GM18520 (cell line): ENCODE measurements around the gene PRPF31.

Experiments
- ATAC-seq: cut with Tn5 transposase; IDR thresholded peaks from one replicate; pipeline ENCODE4 v1.9.1; 2021; ENCODE audit not compliant: unreplicated experiment

The PRPF31 gene

DNA sequence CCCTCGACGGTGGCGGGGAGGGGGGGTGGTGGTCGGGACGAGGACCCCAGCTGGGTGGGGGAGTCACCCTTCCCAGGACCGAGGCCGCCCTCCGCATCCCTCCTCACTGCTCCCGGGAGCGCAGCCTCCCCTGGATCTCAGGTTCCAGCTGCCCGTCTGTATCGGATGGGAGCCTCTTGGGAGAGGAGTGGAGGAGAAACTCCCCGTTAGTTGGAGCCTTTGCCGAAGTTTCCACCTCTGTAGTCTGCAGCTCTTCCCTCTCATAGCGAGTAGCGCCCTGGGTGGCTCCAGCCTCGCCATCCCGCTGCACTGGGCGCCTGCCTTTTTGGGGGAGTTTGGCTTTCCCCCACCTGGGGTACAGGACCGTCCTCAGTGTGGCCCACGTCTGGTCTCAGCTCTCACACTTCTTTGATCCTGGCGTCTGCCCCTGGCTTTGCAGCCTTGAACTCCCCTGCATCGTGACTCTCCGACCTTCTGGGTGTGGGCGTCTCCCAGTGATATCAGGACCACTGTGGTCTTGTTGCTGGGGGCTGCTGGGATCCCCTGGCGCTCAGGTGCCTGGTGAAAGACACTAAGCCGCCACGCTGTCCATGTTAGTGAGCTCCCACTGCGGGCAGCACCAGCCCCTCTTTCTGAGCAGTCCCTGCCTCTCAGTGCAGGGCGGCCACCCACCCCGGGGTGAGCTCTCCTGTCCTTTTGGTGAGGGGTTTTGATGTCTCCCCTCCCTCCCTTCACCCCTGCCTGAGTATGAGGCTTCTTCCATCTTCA is 23.1 kb downstream of the PRPF31 start:
- ATAC-seq = no peak

DNA sequence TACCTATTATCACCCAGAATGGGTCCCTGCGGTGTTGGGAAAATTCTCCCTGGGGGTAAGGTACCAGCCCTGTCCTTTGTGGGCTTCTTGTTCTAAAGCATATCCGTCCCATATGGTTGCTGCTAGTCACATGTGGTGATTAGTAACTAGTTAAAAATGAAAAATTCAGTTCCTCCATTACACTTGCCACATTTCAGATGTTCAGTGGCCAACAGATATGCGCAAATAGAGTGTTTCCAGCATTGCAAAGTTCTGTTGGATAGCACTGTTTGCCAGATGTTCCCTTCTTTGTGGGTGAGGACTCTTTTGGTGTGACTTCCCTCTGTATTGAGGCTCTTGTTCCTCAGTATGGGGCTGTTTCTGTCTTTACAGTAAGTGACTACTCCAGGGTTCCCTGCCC is 25.8 kb downstream of the PRPF31 start:
- ATAC-seq = no peak

DNA sequence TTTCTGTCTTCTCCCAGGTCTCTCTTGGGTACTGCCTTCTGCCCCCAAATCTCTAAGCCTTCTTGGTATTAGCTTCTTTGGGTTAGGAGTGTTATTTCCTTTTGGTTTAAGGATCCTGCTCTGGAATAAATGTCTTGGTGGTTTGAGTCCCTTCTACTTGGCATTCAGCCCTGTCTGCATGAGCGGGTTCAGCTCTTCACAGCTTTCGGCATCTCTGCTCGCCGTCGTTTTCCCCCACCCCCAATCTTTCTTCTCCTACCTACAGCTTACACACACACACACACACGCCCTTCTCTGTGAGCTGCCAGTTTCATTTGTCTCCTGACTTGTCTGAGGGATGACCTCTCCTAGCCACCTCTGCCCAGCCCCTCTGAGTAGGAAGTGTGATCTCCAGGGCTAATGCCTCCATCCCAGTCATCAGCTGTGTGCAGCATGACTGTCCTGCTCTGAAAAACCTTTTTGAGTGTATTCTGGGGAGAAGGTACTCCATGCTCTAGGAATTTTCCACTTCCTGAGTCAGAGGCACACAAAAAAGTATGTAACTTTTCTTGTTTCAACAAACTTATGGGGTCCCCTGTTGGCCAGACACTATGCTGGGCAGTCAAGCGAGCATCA is 26.7 kb downstream of the PRPF31 start:
- ATAC-seq = no peak

DNA sequence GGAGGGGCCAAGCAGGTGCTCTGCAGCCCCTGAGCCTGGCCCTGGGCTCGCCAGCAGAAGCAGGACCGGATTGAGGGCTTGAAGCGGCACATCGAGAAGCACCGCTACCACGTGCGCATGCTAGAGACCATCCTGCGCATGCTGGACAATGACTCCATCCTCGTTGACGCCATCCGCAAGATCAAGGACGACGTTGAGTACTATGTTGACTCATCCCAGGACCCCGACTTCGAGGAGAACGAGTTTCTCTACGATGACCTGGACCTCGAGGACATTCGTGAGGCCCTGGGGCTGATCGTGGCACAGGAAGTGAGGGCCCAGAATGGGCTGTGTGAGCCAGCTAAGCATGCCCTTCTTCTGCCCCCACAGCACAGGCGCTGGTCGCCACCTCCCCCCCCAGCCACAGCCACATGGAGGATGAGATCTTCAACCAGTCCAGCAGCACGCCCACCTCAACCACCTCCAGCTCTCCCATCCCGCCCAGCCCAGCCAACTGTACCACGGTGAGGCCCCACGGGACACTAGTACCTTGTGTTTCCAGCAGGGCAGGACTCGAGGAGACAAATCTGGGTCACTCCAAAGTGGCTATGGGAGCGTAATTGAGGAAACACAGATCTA is 30.1 kb downstream of the PRPF31 start:
- no peak for ATAC-seq

DNA sequence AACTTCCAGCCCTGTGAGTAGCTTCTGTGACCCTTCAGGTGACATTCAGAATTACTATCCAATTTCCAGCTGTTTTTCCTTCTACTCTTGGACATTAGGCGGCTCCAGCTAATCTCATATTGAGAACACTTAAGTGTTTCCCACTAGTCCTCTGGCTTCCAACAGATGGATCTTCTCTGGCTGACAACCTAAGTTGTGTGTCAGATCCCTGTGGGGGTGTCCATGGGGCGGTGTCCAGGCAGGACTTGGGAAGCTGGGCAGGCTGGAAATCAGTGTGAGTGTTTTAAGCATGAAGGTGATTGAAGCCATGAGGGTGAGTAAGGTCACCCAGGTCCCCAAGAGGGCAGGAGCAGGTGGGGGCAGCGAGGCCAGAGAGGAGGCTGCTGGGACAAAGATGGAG is 32.1 kb downstream of the PRPF31 start:
- no peak for ATAC-seq

DNA sequence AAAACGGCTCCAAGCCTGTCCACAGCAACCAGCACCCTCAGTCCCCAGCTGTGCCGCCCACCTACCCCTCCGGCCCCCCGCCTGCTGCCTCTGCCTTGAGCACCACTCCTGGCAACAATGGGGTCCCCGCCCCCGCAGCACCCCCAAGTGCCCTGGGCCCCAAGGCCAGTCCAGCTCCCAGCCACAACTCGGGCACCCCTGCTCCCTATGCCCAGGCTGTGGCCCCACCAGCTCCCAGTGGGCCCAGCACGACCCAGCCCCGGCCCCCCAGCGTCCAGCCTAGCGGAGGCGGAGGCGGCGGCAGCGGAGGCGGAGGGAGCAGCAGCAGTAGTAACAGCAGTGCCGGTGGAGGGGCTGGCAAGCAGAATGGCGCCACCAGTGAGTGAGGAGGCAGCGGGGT is 32.6 kb downstream of the PRPF31 start:
- no peak for ATAC-seq

DNA sequence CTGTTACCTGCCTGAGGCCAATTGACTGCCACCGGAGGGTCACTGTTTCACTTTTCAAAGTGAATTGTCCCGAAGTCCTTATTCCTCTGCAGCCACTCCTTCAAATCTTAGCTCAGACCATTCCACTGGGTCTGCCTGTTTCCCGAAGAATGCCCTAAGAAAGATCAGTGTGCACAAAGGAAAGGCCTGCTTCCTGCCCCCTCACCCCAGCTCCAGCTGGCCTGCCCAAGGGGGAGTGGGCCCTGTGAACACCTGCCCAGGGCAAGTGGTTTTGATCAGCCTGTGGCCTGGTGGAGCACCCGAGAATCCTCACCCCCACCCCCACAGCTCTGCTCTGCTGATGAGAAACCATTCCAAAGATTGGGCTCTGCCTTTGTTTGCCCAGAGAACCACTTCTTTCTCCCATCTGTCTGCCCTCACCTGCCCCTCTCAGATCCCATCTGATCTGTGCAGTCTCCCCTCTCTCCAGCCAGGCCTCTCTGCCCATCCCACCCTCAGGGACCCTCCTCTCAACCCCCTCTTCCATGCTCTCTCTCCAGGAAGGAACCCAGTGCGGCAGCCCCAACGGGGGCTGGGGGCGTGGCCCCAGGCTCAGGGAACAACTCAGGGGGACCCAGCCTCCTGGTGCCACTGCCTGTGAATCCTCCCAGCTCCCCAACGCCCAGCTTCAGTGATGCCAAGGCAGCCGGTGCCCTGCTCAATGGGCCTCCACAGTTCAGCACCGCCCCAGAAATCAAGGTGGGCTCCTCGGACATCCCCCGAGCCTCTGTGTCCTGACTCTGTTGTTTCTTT is 33.7 kb downstream of the PRPF31 start:
- ATAC-seq = no peak

DNA sequence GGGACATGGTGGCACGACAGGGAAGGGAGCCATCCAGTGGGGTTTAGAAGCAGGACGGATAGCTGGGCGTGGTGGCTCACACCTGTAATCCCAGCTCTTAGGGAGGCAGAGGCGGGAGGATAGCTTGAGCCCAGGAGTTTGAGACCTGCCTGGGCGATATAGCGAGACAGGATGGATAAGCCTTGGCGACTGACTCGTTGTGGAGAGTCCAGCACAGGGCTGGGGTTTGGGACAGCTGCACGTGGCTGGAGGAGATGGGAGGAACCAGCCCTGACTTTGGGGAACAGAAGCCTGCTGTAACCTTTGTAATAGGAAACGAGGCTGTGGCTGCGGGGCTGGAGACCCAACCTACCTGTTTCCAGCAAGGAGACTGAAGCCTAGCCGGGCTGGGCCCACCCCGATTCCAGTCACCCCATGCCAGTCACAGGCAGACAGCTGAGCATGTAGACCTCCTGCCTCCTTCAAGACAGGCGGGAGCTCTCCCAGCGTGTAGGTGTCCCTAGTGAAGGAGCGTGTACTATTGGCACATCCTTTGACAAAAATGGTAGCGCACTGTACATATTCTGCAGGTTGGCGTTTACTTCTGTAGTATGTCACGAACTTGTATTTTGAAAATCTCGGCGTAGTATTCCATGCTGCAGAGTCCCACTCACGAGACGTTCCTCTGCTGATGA is 35.9 kb downstream of the PRPF31 start:
- no peak for ATAC-seq

DNA sequence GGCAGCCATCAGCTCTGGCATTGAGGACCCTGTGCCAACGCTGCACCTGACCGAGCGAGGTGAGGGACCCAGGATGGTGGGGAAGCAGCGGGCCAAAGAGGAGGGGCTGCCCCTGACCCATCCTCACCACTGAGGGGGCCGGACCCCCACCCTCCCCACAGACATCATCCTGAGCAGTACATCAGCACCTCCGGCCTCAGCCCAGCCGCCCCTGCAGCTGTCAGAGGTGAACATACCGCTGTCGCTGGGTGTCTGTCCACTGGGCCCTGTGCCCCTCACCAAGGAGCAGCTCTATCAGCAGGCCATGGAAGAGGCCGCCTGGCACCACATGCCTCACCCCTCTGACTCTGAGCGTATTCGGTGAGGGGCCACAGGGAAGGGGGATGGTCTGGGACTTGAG is 36.7 kb downstream of the PRPF31 start:
- no peak for ATAC-seq

DNA sequence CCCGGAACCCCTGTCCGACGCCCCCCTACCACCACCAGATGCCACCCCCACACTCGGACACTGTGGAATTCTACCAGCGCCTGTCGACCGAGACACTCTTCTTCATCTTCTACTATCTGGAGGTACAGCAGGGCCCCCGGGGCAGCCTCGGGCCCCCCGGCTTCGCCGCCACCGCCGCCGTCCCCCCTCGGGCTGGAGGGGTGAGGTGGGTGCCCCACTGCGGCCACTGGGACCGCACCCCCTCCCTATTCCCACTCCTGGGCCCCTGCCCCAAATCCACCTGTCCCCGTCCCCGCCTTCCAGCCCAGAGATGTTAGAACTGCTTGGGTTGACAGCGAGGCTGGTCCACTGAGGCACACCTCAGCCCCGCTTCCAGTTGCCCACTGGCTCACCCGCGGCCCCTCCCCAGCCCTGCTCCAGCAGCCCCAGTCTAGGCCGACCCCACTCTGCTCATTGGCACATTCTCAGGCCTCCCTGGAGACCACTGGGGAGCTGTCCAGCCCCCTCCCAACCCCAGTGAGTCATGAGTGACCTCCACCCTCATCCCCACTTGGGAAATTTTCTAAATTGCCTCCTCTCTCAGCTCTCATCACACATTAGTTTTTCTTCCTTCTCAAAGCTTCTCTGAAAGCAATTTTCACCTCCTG is 37.4 kb downstream of the PRPF31 start:
- no peak for ATAC-seq

DNA sequence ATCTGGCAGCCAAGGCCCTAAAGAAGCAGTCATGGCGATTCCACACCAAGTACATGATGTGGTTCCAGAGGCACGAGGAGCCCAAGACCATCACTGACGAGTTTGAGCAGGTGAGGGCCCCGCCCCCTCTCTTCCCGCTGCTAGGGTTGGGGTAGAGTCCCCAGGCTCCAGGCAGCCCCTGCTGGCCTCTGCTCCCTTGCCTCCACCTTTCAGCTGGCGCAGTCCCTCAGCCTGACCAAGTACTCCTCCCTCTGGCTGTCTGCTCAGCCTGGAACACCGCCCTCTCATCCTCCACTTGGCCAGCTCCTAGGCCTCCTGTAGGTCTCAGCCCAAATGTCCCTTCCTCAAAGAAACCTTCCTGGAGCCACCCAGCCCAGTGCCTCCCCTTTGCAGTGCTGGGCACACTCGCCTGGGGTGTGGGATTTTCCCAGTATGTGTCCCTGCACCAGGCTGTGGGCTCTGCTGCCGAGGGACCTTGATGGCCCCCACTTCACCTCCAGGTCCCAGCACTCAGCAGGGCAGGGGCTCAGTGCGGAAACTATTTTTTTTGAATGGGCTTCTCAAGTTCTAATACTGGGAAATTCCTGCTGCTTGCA is 38.3 kb downstream of the PRPF31 start:
- ATAC-seq = no peak

DNA sequence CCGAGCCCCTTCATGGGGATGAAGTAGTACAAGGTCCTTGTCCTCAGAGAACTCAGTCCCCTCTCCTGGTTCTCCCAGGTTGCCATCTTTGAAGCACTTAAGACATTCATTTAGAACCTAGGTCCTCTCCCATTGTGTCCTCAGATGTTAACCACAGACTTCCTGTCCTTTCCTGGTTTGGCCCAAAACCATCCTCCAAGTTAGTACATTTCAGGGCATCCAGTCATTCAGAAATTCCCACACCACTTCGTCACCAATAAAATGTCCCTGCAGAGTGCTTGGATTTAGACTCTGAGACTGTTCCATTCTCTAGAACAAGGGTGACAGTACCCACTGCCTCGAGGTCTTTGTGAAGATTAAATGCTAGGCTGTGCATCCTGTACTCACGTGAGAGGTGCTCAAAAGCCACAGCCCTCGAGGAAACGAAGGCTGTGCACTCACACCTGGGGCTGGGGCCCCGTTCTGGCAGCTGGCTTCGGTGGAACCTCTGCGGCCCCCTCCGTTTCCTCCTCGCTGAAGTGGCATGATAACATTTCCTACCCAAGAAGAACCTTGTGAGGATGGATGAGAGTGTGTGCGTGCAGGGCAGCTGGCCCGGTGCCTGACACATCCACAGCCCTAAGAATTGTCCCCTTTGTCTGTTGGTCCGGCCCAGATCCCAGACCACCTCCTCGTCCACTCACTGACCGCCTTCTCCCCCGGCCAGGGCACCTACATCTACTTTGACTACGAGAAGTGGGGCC is 39.2 kb downstream of the PRPF31 start:
- no peak for ATAC-seq

DNA sequence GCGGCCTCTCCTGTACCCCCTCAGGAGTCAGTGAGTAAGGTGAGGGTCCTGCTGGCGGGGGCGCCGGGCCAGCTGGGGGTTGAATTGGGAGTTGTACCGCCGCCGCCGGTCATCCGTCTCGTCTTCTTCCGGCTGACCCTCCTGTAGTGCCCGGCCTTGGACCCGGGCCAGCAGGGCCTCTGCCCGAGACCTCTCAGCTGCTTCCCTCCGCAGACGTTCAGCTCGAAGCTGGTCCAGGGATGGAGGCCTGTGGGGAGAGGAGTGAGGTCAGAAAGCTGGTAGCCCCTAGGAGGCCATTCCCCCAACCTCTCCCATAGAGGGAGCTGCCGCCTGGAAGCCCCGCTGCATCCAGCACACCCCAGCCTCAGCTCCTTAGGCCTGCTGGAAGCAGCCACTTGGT is 40.1 kb downstream of the PRPF31 start:
- no peak for ATAC-seq

DNA sequence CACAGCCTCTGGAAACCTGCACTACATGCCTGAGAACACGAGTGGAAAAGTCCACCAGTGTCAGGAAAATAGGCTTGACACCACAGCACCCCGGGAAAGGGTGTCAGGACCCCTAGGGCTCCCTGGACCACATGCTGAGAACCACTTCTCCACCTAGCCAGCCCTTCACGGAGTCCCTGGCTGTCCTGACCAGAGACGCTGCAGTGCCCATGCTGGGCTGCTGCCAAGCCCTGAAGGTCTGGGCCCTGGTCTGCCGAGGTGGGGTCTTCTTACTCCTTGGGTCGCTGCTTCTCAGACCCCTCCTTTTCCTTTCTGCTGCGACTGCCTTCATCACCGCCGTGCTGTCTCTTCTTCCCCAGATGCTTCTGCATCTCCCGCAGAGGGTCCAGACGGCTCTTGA is 40.9 kb downstream of the PRPF31 start:
- no peak for ATAC-seq

DNA sequence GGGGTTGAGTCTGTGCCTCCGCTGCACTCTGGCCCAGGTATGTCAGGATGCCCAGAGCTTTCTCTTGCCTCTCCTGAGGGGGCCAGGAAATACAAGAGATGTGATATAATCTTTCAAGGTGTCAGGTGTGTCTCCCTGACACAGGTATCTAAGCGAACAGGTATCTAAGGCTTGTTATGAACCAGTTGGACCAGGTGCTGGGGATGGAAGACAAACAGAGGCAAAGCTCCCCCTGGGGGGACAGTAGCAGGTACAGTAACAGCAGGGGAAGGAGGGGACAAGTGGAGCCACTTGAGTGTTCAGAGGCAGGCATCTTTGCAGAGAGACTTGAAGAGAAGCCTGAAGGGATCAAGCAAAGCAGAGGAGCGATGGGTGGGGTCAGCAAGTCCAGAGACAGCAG is 41.4 kb downstream of the PRPF31 start:
- no peak for ATAC-seq

DNA sequence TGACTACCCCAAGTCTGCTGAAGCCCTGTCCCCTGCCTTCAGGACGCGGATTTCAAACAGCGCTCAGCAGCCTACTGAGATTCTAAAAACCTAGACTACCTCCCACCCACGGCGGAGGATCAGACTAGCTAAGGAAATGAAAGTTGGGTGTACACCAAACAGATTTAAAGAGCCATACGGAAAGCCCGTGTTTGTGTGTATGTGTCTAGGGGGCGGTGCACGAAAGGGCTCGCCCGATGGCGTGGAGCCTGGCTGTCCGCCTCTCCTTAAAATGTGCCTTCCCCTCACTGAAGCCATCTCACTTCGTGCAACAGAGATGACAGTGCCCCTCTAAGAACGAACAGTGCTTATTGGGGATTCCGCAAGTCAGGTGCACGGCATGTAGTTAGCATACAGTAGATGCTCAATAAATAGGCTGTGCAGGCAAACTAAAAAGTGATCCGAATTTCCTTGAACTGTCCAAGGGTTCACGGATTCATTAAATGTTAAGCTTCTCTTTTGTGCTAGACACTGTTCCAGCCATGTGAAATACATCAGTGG is 43.3 kb downstream of the PRPF31 start:
- ATAC-seq = no peak

DNA sequence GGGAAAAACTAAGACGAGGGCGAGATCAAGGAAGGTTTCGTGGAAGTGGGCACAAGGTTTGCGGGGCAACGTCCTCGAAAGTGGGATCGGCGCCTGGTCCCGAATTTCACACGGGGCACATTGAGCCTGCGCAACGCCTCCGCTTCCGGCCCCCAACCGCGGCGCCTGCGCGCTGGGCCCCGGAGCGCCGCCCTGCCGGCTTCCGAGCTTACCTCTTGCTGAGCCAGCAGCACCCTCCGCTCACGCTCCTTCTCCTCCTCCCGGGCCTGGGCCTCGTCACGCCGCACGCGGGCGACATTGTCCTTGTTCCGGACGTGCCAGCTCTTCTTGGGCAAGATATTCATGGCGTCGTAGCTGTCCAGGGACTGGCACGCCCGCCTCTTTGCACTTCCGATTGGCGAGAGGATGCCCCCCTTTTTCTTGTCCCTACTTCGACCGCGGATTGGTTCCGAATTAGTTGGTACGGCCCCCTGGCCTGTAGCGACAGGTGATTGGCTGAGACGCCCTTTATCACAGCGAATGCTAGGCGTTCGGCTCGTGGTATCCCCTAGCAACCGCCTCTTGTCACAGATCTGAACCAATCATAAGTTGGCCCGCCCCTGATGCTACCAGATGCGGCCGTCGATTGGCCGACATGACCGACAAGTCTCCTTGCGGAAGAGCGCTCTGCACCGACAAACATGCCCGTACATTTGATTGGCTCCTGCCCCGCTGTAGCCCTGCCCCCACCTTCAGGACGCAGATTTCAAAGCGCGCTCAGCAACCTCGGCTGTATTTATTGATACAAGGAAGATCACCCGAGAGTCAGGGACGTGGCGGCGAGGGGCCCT is 44.0 kb downstream of the PRPF31 start, which contains the start of gene LENG1:
Gene LENG1 (minus strand): TSS at position 370 of the 830 bp plus-strand sequence. CDS start 26 bp downstream, at position 344.
- peak; percentile 89 for ATAC-seq

DNA sequence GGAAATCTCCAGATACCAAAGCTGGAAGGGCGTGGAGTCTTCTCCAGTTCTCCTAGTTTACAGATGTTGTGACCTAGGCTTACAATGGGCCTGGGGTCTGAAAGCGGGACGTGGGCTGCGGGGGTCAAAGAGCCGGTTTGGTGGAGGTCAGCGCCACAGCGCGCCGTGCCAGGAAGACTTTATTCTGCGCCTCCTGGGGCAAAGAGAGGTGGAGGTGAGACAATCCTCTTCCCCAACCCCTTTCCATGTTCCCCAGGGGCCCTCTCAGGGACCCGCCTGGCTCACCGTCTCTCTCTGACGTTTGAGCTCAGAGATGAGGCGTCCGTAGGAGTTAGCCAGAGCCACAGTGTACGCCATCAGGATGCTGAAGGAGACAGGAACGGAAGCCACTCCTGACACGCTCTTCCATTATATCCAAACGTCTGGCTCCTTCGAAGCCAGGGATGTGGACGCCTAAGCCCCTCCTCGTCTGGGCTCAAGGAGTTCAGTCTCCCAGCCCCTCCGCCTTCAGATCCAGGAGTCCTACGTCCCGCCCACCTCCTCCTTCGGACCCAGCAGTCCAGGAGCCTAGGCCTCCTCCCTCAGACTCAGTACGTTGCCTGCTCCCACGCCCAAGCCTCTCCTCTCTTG is 44.7 kb downstream of the PRPF31 start:
- no peak for ATAC-seq
